K562 treated with DMSO at 1 percent for 24 hours (cell line): ENCODE measurements around the gene STK17B. TPM values are rescaled to one million over a fixed set of nuclear protein-coding genes. Genes with fewer than 3 reads are reported as not detected.

ENCODE experiments used
- total RNA-seq: library from RNA; unstranded; fragments of 300-600 nt; gene quantifications from 2 replicates; pipeline ENCODE4 v1.2.3, GENCODE V29; 2022; ENCODE audit warnings: low read depth; ENCODE audit not compliant: insufficient read depth

STK17B gene
- total RNA-seq, result 3.3 and 4.7 TPM in 2 replicates

GRCh38 chr2:196171248-196171871 lies at the start of gene STK17B:
STK17B (minus strand) TSS chr2:196171578; CDS start chr2:196163383, 8,195 bp downstream.

Other genes with a start within 250 kb of the STK17B start
- 0.28 TPM in 1 of 2 replicates, not detected in the other for gene DNAH7, start 102.7 kb downstream of the STK17B start, total RNA-seq